ENCODE data around the gene USP10. TPM values are rescaled to one million over a fixed set of nuclear protein-coding genes. Genes with fewer than 3 reads are reported as not detected.
A peak's percentile ranks its signal among the peaks of the same experiment; 100 is the strongest.

USP10 gene
- total RNA-seq, 4 donors from 2014 or later: 31.7 to 56.1 (median 43.2) TPM

DNA sequence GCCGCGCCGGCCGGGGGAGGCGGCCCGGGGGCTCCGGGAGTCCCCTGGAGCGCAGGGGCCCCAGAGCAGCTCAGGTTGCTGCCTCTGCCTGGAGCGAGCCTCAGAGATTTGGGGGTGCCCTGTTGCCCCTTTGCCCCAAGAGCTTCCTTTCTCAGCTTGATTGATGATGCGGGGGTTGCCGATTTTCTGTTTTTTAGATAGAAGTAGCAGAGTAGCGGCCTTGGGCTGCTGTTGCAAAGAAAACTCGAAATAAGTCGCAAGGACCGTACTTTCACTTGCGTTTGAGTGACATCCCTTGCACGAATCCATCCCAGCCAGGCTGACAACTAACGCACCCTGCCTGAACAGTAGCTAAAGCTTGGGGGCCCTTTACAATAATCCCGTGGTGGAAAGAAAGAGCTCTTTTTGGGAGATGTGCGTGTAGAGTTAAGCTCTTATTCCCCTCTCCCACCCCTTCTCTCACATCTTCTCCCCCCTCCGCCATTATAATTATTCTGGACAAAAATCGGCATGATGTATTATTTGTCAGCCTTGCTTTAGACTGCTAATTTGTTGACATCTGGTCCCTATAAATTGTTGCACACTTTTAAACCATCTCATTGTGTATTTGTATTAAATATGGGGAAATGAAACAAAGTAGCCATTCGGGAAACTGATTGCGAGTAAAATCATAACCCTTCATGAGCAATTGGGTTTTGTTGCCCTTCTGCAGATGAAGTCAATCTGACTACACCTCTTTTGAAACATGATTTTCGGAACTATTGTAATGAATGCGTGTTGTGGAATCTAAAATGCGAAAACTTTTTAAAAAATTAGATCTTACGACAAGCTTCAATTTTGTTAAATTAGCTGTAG is 873 bp downstream of the USP10 start:
- H3K4me3 ChIP-seq: peak overlapping the region; percentile 79 to 99 (median 97)
- H3K36me3 ChIP-seq: no peaks in the 10 kb centered on the region
- H3K4me1 ChIP-seq: peaks cover 0 to 46% (median 17%) of the 10 kb centered on the region in 4 donors
- H3K27ac ChIP-seq: peak overlapping the region; percentile 75 to 98 (median 96)
- no peaks in the 10 kb centered on the region for H3K9me3 ChIP-seq
- 3 to 4% methylated on average over 18 to 20 of the region's 28 CpGs for WGBS, 2 donors
- no peaks in the 10 kb centered on the region for H3K27me3 ChIP-seq
- TF ChIP-seq EP300 (IDR thresholded peaks at IDR 0.05) (no peak), CTCF (IDR thresholded peaks at IDR 0.05) (no peak)
- peak in 1 of 2 donors; percentile 21 for DNase-seq (ENCODE audit: low spot score in 2 of 2)

DNA sequence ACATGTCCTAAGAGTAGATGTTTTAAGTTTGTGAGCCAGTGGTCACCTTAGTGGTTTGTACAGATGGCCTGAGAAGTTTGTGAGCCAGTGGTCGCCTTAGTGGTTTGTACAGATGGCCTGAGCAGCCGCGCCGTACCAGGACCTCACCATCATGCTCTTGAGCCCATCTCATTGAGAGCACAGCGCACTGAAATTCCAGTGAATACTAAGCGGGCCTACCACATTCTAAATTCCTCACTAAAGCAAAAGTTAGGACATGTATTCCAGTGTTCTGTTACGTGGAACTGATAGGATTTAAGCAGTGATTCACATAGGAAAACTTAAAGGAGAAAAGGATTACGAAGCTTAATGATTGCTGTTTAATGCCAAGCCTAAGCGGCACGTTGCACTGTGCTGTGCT is 3.9 kb downstream of the USP10 start:
- TF ChIP-seq EP300 (IDR thresholded peaks at IDR 0.05) (no peak), POLR2A (IDR thresholded peaks at IDR 0.05) (no peak), CTCF (IDR thresholded peaks at IDR 0.05) (no peak)
- Histone ChIP-seq H3K4me1 (peaks cover 0 to 61% (median 17%) of the 10 kb centered on the region in 4 donors), H3K9me3 (no peaks in the 10 kb centered on the region), H3K4me3 (no peak overlapping the region), H3K36me3 (no peaks in the 10 kb centered on the region), H3K27me3 (no peaks in the 10 kb centered on the region), H3K27ac (no peak overlapping the region)
- DNase-seq (ENCODE audit: low spot score in 2 of 2): no peak
- WGBS, 2 donors: 81 to 91% methylated on average over 10 of the region's 10 CpGs

DNA sequence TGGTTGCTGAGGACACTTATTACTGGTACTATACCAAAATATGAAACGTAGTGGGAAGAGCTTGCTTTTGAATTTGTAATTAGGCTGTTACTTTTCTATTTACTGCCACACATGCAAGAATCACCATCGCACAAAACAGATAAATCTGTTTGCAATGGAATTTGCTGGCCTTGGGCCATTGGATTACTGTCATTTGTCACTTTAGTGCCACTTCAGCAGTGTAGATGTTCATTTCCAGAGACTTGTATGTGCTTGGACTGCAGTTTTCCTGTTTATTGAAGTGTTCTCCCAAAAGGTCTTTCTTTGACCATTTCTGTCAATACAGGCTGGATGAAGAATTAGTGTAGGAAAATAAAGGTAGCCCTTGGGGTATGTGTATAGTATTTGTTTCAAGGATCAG is 4.5 kb downstream of the USP10 start:
- Histone ChIP-seq H3K9me3 (no peaks in the 10 kb centered on the region), H3K27me3 (no peaks in the 10 kb centered on the region), H3K4me3 (no peak overlapping the region), H3K4me1 (peaks cover 0 to 61% (median 15%) of the 10 kb centered on the region in 4 donors), H3K27ac (no peak overlapping the region), H3K36me3 (no peaks in the 10 kb centered on the region)
- TF ChIP-seq EP300 (IDR thresholded peaks at IDR 0.05) (no peak), POLR2A (IDR thresholded peaks at IDR 0.05) (no peak), CTCF (IDR thresholded peaks at IDR 0.05) (no peak)
- WGBS, 2 donors: 57 to 69% methylated on average over 2 of the region's 2 CpGs
- DNase-seq (ENCODE audit: low spot score in 2 of 2): no peak

GRCh38 chr16:84706856-84707255 is 7.1 kb downstream of the USP10 start:
- H3K4me1 ChIP-seq: peaks cover 0 to 55% (median 7%) of the 10 kb centered on the region in 4 donors
- H3K27me3 ChIP-seq: no peaks in the 10 kb centered on the region
- H3K27ac ChIP-seq: no peak overlapping the region
- 93 to 97% methylated on average over 1 of the region's 1 CpG for WGBS, 2 donors
- no peak overlapping the region for H3K4me3 ChIP-seq
- H3K36me3 ChIP-seq: no peaks in the 10 kb centered on the region
- no peaks in the 10 kb centered on the region for H3K9me3 ChIP-seq
- no peak for TF ChIP-seq POLR2A (IDR thresholded peaks at IDR 0.05)
- no peak for TF ChIP-seq EP300 (IDR thresholded peaks at IDR 0.05)
- TF ChIP-seq CTCF (IDR thresholded peaks at IDR 0.05): no peak
- no peak for DNase-seq (ENCODE audit: low spot score in 2 of 2)

GRCh38 chr16:84709609-84710008 is 9.8 kb downstream of the USP10 start:
- 83 to 87% methylated on average over 10 of the region's 10 CpGs for WGBS, 2 donors
- no peaks in the 10 kb centered on the region for H3K9me3 ChIP-seq
- TF ChIP-seq EP300 (IDR thresholded peaks at IDR 0.05) (no peak), POLR2A (IDR thresholded peaks at IDR 0.05) (no peak), CTCF (IDR thresholded peaks at IDR 0.05) (no peak)
- no peak for DNase-seq (ENCODE audit: low spot score in 2 of 2)
- H3K27ac ChIP-seq: no peak overlapping the region
- no peaks in the 10 kb centered on the region for H3K36me3 ChIP-seq
- H3K4me1 ChIP-seq: peaks cover 0 to 52% (median 7%) of the 10 kb centered on the region in 4 donors
- H3K4me3 ChIP-seq: no peak overlapping the region
- no peaks in the 10 kb centered on the region for H3K27me3 ChIP-seq

All from tibial nerve (tissue), 4 donors.